ENCODE measurements around the gene FMN1.

FMN1 gene

DNA sequence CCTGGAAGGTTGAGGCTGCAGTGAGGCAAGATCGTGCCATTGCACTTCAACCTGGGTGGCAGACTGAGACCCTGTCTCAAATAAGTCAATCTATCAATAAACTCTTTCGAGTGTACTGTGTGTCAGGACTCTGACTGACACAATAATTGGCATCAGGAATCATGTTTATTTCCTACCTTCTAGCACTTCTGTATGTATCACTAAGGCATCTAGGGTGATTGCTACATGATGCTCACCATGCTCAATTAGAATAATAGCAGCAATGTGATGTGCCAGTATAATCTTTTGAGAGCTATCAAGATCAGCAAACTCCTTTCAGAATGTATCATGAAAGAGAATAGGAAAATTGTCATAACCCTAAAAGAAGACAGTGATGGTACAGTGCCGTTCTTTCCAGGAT, 95.3 kb downstream of the FMN1 start:
- in situ Hi-C loops (cut with HindIII; ENCODE audit: low sequenced_read_pairs) = no loop called here

- in situ Hi-C loops (cut with HindIII; ENCODE audit: low sequenced_read_pairs) = no loop called here
Measured at GRCh38 chr15:33098094-33099058, 96.1 kb downstream of the FMN1 start.

- in situ Hi-C loops (cut with HindIII; ENCODE audit: low sequenced_read_pairs) = no loop called here
Measured at GRCh38 chr15:33096134-33096533, 98.4 kb downstream of the FMN1 start.

GRCh38 chr15:33095641-33096040, 98.9 kb downstream of the FMN1 start:
- in situ Hi-C loops (cut with HindIII; ENCODE audit: low sequenced_read_pairs) = no loop called here

DNA sequence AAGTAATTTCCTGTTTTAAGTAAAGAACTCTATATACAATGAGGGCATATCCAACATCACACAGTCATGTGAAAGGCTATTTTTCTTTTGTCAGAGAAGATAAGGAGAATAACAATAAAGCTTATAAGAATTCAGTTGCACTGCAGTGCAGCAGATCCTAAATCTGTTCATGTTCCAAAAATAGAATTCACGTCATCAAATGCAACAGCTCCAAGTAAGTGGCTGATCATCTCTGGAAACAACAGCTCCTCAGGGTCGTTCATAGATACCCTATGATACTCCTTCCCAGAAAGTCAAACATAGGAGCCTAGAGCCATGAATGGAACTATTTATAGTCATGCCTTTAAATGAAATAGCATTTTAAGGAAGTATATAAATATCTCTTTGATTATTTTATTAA, 100.2 kb downstream of the FMN1 start:
- in situ Hi-C loops (cut with HindIII; ENCODE audit: low sequenced_read_pairs) = no loop called here

DNA sequence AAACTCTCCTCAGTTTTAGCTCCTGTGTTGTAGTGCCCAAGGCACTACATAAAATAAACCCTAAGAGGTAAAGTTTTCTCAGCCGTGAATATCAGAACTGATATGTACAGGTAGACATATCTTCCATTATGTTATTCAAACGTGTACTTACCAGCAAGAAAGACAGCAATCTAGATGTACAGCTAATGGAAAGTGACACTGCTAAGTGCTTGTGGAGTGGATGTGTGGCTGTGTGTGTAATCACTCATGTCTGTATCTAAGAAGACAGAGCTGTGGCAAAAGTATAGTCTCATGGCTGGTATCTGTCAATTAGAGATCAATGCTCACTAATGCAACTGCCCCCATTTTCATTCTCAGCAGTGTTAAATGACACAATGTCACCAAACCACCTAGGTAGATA, 101.3 kb downstream of the FMN1 start:
- in situ Hi-C loops (cut with HindIII; ENCODE audit: low sequenced_read_pairs) = no loop called here

DNA sequence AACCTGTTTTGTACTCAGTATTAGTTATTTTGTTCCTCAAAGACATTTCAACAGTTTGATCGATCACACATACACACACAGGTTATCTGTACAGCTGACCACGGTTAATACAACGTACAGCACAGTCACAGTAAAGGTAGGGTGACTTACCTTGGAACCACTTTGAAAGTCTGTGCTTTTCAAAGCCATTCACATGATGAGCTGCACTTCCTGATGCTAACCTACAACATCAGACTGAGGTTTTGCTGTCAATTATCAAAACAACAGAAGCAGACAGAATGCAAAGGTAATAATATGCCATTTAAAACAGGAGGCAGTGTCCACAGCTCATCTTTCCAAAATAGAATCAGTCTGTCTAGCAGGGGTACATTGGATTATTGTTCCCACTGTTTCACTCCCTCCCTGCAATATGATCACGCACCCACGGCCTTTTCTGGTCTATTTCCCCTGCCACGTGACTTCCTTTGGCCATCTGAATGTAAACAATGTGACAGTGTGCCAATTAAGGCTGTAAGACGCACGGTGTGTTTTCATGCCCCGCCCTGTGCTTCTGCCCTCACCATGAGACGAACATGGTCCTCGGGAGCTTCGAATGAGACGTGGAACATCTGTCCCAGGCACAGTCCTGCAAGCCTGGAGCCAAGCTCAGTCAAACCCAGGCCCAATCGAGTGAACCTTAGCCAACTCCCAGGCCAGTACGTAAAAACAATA, 102.4 kb downstream of the FMN1 start:
- in situ Hi-C loops (cut with HindIII; ENCODE audit: low sequenced_read_pairs) = no loop called here

DNA sequence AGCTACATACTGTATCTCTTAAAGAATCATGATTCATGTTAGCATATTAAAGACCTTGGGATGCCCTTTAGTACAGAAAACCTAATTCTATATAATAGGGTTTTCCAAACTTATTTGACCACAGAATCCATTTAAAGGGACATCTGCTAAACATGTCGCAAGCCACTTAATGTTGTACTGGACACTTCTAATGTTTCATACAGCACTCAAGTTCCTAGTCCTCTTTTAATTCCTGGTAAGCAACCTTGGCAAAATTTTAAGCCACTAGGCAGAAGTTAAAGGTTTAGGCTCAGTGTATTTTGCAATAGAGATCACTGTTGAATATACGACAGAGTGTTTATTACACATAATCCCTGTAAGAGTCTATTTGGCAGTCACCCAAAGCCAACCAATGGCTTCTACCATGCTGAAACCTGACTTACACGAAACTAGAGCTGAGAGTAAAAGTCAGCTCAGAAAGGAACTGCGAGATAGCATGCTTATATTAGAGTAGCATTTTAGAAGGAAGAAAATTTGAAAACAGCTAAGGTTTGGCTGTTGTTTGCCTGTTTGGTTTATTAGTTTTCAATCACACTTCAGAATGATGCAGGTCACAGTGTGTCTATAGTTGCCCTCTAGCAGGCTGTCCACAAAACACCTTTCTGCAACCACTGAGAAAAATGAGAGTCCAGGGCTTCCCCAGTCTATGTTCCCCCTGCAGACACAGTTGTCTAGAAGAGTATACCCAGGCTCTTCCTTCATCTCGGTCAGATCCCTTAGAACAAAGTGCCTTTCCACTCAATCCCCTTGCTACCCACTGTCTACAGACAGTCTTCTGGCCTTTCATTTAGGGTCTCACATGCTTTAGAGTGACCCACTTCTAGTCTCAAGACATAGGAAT, 104.4 kb downstream of the FMN1 start:
- in situ Hi-C loops (cut with HindIII; ENCODE audit: low sequenced_read_pairs) = no loop called here

DNA sequence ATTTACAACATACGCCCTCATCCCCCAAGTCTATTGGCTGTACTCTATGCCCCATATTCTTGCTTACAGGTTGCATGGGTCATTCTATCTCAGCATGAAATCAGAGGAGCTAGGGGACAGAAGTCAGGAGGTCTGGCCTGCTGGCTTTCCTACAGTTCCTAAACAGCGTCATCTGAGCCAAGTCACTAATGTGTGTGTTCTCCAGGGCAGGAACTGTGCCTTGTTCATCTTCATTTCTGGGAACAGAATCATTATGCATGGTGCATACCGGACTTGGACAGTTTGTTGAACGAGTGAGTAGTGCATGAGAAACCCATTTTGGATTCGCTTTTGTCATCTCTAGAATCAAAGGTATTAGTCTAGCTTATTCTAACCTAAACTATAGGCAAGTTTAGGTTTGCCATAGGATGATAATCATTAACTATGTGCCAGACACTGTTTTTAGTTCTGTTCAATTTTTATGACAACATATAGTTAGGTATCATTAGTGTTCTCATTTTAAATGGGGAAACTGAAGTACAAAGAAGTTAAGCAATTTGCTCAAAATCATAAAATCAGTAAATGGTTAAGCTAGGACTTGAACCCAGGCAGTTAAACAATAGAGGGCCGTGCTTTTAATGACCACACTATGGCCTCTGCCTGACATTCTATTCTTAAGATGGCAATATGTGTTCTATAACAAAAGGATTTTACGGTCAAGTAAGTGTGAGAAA, 105.2 kb downstream of the FMN1 start:
- in situ Hi-C loops (cut with HindIII; ENCODE audit: low sequenced_read_pairs) = no loop called here

DNA sequence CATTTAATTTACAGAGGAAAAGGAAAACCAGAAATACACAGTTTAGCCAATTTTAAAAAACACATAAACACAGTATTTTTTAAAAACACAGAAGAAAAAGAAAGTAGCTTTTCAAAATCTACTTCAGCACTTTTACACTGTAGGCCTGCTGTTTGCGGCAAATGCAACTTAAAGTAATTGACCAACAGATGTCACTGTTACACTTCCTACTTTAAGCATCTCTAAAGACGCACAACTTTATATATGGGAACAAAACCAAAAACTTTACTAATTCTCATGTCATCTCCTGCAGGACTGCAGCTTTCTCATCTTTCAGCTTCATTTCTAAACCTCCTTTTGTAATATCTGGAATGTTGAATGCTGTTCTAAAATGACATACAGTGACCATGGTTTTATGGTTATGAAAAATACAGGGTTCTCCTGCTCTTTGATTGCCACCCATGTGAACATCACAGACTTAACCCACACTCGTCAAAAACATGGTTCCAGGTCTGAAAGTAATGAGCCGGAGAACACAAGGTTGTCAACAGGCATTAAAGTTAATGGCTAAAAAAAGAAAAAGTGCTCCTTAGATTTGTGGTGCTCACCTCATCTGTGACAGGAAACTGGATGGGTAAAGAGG, 107.9 kb downstream of the FMN1 start:
- in situ Hi-C loops (cut with HindIII; ENCODE audit: low sequenced_read_pairs) = no loop called here

DNA sequence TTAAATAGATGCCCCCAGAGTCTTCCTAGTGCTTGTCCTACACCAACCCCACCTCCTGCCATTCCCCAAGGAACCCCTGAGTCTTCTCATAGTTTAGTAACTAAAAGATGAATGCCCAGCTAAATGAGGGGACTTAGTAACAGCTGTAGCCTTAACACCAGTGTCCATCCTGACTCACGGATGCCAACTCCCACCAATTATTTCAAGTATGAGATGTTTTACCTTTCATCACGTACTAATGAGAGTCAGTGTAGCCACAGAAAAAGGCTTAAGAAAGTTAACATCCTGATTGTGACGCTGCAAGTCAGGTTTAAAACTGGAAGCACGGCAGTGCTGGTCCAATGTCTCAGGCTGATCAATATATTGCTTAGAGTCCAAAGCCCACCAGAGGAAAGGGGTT, 109.9 kb downstream of the FMN1 start:
- in situ Hi-C loops (cut with HindIII; ENCODE audit: low sequenced_read_pairs) = no loop called here

DNA sequence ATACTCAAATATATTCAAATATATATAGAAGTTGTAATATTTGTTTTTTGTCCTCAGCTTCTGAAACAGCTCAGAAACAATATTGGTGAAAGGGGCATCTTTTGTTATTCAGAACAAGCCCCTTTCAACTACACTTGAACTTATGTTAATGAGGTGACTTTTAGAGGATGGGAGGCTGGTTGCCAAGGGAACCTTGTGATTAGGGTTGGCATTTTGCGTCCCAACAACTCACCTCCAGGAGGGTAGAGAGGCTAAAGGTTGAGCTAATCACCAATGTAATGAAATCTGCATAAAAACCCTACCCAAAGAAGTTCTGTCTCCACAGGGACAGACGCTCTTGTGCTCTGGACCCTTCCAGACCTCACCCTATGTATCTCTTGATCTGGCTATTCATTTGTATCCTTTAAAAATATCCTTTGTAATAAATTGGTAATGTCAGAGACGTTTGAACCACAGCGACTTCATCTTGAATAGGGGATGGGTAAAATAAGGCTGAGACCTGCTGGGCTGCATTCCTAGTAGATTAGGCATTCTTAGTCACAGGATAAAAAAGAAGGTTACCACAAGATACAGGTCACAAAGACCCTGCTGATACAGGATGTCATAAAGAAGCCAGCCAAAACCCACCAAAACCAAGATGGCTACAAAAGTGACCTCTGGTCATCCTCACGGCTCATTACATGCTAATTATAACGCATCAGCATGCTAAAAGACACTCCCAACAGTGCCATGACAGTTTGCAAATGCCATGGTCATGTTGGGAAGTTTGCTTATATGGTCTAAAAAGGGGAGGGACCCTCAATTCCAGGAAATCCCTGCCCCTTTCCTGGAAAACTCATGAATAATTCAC, 111.1 kb downstream of the FMN1 start:
- in situ Hi-C loops (cut with HindIII; ENCODE audit: low sequenced_read_pairs) = no loop called here

- in situ Hi-C loops (cut with HindIII; ENCODE audit: low sequenced_read_pairs) = no loop called here
Measured at GRCh38 chr15:33080006-33080405, 114.5 kb downstream of the FMN1 start.

GRCh38 chr15:33078607-33079006, 115.9 kb downstream of the FMN1 start:
- in situ Hi-C loops (cut with HindIII; ENCODE audit: low sequenced_read_pairs) = no loop called here

- in situ Hi-C loops (cut with HindIII; ENCODE audit: low sequenced_read_pairs) = no loop called here
Measured at GRCh38 chr15:33076937-33077336, 117.6 kb downstream of the FMN1 start.

GRCh38 chr15:33074942-33075341, 119.6 kb downstream of the FMN1 start:
- in situ Hi-C loops (cut with HindIII; ENCODE audit: low sequenced_read_pairs) = loop anchor here (5.0 kb wide), 1 partner anchor 63 kb away; no protein-coding TSS in a partner anchor

DNA sequence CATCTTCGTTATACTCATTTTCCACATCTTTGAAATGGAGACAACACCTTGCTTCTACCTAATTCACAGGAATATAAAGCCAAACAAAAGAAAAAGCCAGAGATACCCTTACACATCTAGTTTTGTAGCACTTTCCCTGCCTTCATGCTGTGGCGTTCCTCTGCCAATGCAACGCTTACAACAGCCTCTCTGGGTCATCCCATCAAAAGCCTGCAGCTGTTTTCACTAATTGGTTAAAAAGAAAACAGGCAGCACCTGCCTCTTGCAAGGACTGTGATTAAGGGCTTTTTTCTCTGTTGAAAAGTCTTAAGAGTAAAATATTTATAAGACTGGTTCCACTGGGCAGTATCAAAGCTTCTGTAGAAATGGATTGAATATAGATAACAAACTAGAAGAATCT, 120.3 kb downstream of the FMN1 start:
- in situ Hi-C loops (cut with HindIII; ENCODE audit: low sequenced_read_pairs) = loop anchor here (5.0 kb wide), 1 partner anchor 62 kb away; no protein-coding TSS in a partner anchor

- in situ Hi-C loops (cut with HindIII; ENCODE audit: low sequenced_read_pairs) = loop anchor here (5.0 kb wide), 1 partner anchor 59 kb away; no protein-coding TSS in a partner anchor
Measured at GRCh38 chr15:33071451-33071850, 123.1 kb downstream of the FMN1 start.

DNA sequence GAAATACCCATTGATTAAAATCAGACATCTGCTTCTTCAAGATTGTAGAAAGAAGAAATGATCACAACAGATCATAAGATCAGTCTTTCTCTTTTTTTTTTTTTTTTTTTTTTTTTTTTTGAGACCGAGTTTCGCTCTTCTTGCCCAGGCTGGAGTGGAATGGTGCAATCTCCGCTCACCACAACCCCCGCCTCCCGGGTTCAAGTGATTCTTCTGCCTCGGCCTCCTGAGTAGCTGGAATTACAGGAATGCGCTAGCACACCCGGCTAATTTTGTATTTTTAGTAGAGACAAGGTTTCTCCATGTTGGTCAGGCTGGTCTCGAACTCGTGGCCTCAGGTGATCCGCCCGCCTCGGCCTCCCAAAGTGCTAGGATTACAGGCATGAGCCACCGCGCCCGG, 124.6 kb downstream of the FMN1 start:
- in situ Hi-C loops (cut with HindIII; ENCODE audit: low sequenced_read_pairs) = loop anchor here (5.0 kb wide), 1 partner anchor 58 kb away; no protein-coding TSS in a partner anchor
